Measurements from ENCODE around the gene CDKAL1. TPM values are rescaled to one million over a fixed set of nuclear protein-coding genes. Genes with fewer than 3 reads are reported as not detected.

The CDKAL1 gene
- total and polyA plus RNA-seq, 2 of the 13 experiments (the other 11 are each of a cell fraction or from before 2014, with no cell fraction given), result 9.5 to 27.7 TPM

GRCh38 chr6:21070620-21071019 is 536.4 kb downstream of the CDKAL1 start:
- POLR2A ChIA-PET, result no interaction called here
- Histone ChIP-seq H3K4me1 (ENCODE audit: insufficient read depth, low read length) (no peaks in the 10 kb centered on the region), H3K36me3 (replicated peaks in 1 of 2; ENCODE audit: control insufficient read depth in 1 of 2, insufficient read depth in 2 of 2, low read length in 2 of 2) (peaks cover 0 to 1% of the 10 kb centered on the region in 2 experiments; a peak in 3 of 5 replicates), H3K79me2 (ENCODE audit: insufficient read depth, low read length) (no peaks in the 10 kb centered on the region), H2AFZ (ENCODE audit: low read length) (no peak overlapping the region), H4K20me1 (ENCODE audit: insufficient read depth, low read length) (no peaks in the 10 kb centered on the region), H3K27ac (ENCODE audit: extremely low read length, insufficient read depth, low read length) (no peak overlapping the region), H3K4me2 (ENCODE audit: low read depth, low read length) (no peak overlapping the region), H3K9me3 (ENCODE audit: low read length) (peaks cover 6% of the 10 kb centered on the region; the same call in 1 of the 2 replicates), H3K27me3 (ENCODE audit: control insufficient read depth in 1 of 2, insufficient read depth in 2 of 2, low read length in 2 of 2) (no peaks in the 10 kb centered on the region), H3K4me3 (replicated peaks in 1 of 3; ENCODE audit: insufficient read depth in 1 of 3, low read depth in 2 of 3, low read length in 3 of 3) (no peak overlapping the region), H3K9ac (ENCODE audit: insufficient read depth, low read depth, low read length) (no peak overlapping the region)
- no TSS peak for BruUV-seq (replicated peaks)
- WGBS (ENCODE audit: low lambda C conversion rate), result 58% methylated on average over 2 of the region's 2 CpGs
- no peak for DNase-seq (ENCODE audit: low spot score)
- ATAC-seq, result no peak
- no peak for FAIRE-seq
- intact Hi-C loops (cut with micrococcal nuclease; ENCODE audit: unreplicated experiment) (no loop called here), in situ Hi-C loops (cut with HindIII; ENCODE audit: extremely low pct_ligation_motif_present, low pct_unique_long_range_greater_than_20kb) (no loop called here)
- CTCF ChIA-PET (ENCODE audit: low intra/inter-chr PET ratio, low total read pairs), result no interaction called here
- TF ChIP-seq FIP1L1 (IDR thresholded peaks at IDR 0.05; ENCODE audit: borderline replicate concordance, insufficient read depth, low read depth, low read length), result no peak
- no peak for TF ChIP-seq ZNF589 (CRISPR knock-in tag; conservative IDR thresholded peaks at IDR 0.05)
- no peak for TF ChIP-seq JUND (CRISPR knock-in tag; IDR thresholded peaks at IDR 0.05)
- no peak for TF ChIP-seq PHF8 (CRISPR knock-in tag; IDR thresholded peaks at IDR 0.05)
- no peak for TF ChIP-seq SNAPC2 (CRISPR knock-in tag; IDR thresholded peaks at IDR 0.05)
- TF ChIP-seq ZNF30 (CRISPR knock-in tag; IDR thresholded peaks at IDR 0.05), result no peak
- TF ChIP-seq ZNF557 (CRISPR knock-in tag; IDR thresholded peaks at IDR 0.05), result no peak
- TF ChIP-seq PHF20 (CRISPR knock-in tag; IDR thresholded peaks at IDR 0.05), result no peak
- no peak for TF ChIP-seq MEF2D (CRISPR knock-in tag; IDR thresholded peaks at IDR 0.05)
- no peak for TF ChIP-seq ZMYM4 (CRISPR knock-in tag; IDR thresholded peaks at IDR 0.05)
- no peak for TF ChIP-seq ZNF672 (CRISPR knock-in tag; IDR thresholded peaks at IDR 0.05)
- TF ChIP-seq TAF15 (IDR thresholded peaks at IDR 0.05; ENCODE audit: low read depth, low read length, poor library complexity, severe bottlenecking), result no peak
- no peak for TF ChIP-seq ZBTB49 (CRISPR knock-in tag; IDR thresholded peaks at IDR 0.05; ENCODE audit: borderline replicate concordance)
- no peak for TF ChIP-seq ZNF609 (CRISPR knock-in tag; IDR thresholded peaks at IDR 0.05; ENCODE audit: borderline replicate concordance)
- no peak for TF ChIP-seq LBX2 (CRISPR knock-in tag; IDR thresholded peaks at IDR 0.05; ENCODE audit: borderline replicate concordance)
- no peak for TF ChIP-seq CBFB (CRISPR knock-in tag; IDR thresholded peaks at IDR 0.05)
- no peak for TF ChIP-seq SNAPC5 (CRISPR knock-in tag; IDR thresholded peaks at IDR 0.05; ENCODE audit: borderline replicate concordance)
